Stimulated activated CD4-positive, alpha-beta T cell treated with anti-CD3 and anti-CD28 coated beads, TNF-alpha, amount 100 ng/mL, for 48 hours (primary cell): Measurements from ENCODE around the gene WDR55.
"Not testable (repeated sequence)": the region's sequence is repeated elsewhere in the genome, so short reads cannot be mapped to it uniquely, and the experiment has no call there.

Experiments used
- DNase-seq, 3 donors: peaks; one replicate each; pipeline ENCODE4 v3.0.0-alpha.2; 2020; ENCODE audit warnings: low read depth in 3 of 3

Gene WDR55

DNA sequence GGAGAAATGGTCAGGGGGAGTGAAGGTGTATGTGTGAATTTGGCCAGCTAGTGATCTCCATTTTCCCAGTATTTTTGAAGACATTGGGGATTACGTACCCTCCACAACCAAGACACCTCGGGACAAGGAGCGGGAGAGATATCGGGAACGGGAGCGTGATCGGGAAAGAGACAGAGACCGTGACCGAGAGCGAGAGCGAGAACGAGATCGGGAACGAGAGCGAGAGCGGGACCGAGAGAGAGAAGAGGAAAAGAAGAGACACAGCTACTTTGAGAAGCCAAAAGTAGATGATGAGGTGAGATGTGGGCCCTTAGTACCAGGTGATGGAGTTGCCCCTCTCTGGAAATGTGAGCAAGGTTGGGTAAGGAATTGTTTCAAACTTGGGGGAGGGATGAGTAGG, 5.8 kb upstream of the WDR55 start:
- no peak for DNase-seq

DNA sequence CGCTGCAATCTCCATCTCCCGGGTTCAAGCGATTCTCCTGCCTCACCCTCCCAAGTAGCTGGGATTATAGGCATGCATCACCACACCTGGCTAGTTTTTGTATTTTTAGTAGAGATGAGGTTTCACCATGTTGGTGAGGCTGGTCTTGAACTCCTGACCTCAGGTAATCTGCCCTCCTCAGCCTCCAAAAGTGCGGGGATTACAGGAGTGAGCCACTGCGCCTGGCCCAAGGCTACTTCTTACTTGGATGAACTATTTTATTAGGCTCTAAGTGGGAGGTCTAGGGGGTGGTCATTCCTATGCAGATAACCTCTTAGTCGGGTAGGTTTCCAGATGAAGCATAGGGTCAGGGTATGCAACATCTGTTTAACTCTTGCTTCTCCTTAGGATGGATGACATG, 4.3 kb upstream of the WDR55 start:
- not testable (repeated sequence) for DNase-seq

DNA sequence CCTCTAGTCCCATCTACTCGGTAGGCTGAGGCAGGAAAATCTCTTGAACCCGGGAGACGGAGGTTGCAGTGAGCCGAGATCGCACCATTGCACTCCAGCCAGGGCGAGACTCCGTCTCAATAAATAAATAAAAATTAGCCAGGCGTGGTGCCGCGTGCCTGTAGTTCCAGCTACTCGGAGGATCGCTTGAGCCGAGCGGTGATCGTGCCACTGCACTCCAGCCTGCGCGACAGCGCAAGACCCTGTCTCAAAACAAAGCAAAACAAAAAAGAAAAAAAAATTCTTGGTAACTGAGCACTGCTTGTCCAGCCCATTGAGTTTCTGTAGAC, 710 bp upstream of the WDR55 start:
- DNase-seq: no peak

DNA sequence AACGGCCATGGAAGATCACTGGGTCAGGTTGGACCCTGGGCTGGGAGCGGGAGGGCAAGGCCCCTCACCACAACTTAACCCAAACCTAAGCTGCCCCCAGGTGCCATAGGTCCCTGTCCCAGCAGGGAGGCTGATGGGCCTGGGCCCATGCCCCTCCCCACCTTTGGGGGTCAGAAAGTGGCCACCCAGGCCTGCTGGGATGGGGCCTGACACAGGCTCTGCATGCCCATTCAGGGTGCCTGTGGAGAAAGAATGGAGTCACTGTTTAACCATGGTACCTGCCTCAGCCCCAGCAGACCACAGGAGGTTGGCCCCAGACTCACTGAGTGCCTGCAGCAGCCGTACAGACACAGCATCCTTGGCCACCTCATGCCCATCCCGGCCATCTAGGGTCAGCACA, 6.3 kb downstream of the WDR55 start:
- DNase-seq: not testable (repeated sequence)

DNA sequence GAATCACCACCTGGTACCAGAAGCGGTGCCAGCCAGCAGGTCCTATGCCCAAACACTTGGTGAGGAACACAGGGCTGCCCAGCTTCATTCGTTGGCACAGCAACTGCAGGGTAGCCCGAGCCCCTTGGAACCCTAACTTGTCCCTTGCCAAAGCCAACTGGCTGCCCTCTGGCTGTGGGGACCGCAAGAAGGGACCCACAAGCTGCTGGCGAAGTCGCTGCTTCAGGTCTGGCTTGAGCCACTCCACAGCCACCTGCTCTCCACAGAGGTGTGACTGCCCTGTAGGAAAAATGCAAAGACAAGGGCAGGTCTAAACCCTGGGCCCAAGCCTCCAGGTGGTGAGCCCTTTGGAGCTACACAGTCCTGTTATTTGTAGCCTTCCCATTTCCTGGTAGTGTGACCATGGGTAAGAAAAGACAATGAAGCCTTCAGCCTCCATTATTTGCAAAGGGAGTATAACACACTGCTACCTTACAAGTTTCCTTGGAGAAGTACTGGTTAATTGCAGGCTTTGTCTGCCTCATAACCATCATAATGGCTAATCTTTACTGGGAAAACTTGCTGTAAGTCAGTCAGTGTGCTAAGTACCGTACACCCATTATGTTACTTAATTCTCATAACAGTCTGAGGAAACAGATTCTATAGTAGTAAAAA, 6.9 kb downstream of the WDR55 start:
- no peak for DNase-seq

DNA sequence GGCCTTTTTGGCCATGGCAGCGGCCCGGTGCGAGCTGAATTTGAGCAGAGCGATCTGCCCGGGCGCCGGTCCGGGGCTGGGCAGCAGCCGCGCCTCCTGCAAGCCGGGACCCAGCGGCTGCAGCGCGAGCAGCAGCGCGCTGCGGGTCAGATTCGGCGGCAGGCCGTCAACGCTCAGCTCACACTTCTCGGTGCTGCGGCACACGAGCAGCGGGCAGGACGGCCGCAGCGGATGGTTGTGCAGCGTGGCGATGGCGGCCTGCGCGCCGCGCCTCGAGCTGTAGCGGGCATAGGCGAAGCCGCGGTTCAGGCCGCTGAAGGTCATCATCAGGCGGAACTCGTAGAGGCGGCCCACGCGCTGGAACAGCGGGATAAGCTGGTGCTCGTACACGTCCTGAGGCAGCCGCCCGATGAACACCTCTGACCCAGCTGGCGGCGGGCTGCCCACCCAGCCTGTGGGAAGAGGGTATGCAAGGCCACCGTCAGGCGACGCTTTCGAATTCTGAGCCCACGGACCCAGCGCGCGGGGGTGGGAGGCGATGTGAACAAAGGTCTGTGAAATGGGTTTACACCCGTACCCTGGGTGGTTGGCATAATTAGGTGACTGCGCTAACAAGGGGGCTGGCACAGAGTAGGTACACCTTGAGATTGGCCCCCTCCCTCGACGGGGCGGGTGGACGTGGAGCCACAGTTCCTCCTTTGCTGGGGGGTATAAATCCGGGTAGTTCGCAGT, 7.9 kb downstream of the WDR55 start:
- no peak for DNase-seq

DNA sequence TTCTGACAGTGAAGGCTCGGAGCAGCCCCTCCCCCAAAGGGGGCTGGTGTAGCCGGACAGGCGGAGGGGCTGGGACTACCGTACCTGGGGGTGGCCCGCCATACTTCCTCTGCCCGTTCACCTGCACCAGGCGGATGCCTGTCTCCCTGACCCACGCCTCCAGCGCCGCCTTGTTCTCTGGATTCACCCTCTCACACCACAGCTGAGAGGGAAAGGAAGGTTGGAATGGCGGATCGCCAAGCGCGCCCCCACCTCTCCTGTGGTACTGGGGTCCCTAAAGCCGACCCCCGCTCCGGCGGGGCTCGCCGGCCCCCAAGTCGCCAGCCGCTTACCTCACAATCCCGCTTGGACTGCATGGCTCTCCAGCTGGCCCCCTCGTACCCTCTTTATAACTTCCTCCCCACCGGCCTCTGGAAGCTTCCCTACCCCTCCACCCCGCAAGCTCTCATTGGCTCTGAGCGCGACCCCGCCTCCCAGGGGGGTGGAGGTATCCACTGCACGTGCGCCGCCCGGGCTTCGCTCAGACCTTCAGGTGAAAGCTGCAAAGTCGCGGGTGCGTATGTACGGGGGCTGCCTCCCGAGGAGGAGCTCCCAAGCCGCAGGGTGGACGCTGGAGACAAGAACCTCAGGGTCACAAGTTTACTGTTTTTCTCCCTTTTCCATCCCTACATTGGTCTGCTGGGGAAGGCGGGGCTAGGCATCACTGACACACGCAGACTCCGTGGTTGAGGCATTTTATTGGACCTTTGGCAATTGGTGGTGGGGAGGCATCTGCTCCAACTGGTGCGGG, 8.7 kb downstream of the WDR55 start, which contains the start of gene DND1:
Gene DND1 (minus strand): TSS at position 390 of the 790 bp plus-strand sequence. CDS start 34 bp downstream, at position 356.
- DNase-seq: no peak

DNA sequence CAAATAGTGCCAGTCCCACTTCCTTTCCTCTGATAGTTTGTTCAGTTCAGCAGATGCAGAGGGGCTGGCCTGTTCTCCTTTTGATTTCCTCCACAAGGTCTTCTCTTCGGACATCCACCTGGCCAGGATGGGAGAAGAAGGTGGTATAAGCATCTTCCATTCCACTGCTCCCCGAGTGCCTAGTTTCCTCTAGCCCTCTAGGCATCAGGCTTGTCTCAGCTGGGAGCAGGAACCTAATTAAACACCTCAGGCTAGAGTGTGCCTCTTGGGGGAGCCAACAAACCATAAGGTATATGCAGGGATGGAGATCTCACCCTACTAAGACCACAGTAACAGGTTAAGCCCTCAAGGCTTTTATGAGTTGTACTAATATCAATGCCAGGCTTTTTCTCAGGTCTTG, 9.5 kb downstream of the WDR55 start:
- no peak for DNase-seq

DNA sequence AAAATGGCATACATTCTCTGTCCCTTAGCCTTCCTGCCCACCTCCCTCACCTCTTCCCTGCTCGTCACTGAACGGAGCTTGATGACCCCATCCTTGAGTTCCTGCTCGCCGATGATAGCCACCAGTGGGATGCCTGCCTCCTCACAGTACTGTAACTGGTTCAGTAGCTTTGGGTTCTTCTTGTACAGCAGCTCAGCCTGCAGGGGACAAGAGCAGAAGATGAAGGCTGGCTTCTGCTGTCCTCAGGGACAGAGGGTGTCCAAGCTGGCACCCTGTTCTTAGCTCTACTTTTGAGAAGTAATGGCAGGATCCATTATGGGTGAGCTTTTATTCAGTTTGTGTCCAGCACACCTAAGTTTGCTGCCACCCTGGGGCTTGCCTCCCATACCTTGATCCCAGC, 9.9 kb downstream of the WDR55 start:
- no peak for DNase-seq

DNA sequence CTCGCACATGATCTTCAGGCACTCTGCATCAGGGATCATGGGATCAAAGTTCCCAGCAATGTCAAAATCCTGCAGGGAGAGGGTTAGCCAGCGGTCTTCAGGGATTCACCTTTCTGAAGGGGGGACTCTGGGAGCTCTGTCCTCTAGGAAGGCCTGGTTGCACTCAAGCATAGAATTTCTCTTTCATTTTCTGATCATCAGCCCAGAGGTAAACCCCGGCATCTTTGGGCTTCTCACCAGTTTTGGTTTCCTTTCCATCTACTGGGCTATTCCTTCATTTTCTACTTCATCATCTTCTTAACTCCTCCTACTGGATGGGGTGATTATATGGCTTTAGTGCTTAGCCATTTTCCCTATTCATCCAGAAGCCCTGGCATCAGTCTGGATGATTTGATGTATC, 13.2 kb downstream of the WDR55 start:
- DNase-seq: no peak

DNA sequence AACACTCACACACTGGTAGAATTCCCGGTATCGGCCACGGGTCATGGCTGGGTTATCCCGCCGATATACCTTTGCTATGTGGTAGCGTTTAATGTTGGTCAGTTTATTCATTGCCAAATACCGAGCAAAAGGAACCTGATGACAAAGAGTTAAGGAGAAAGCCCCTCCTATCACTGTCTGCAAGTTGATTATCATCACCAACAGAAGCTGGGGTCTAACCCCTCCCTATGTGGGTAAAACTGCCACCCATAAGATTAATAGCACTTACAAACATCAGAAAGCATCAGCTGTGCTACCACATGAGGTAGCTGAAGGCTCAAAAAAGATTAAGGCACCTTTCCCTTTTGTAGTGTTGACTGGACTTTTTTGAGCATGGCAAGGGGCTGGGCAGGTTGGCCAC, 14.3 kb downstream of the WDR55 start:
- DNase-seq: no peak

DNA sequence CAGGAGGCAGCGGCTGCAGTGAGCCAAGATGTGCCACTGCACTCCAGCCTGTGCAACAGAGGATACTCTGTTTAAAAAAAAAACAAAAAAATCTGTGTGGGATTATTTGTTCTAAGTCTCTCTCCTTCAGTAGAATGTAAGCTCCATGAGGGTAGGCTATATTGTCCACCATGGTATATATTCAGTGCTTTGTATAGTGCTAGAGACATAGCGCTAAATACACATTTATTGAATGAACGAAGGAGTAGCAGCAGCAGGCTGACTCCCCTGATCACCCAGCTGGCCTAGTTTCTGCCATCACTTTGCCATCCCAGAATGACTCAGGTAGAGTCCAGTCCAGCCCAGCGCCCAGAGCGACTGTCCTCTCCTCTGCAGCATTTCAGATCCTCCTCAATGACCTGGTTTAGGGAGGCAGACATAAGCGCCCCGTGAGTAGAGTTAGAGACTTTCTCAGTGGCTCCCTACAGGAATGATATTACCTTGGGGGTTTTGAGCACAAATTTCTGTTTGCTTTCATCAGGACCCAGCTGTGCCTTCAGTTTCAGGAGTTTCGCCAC, 25.8 kb downstream of the WDR55 start:
- DNase-seq: no peak

DNA sequence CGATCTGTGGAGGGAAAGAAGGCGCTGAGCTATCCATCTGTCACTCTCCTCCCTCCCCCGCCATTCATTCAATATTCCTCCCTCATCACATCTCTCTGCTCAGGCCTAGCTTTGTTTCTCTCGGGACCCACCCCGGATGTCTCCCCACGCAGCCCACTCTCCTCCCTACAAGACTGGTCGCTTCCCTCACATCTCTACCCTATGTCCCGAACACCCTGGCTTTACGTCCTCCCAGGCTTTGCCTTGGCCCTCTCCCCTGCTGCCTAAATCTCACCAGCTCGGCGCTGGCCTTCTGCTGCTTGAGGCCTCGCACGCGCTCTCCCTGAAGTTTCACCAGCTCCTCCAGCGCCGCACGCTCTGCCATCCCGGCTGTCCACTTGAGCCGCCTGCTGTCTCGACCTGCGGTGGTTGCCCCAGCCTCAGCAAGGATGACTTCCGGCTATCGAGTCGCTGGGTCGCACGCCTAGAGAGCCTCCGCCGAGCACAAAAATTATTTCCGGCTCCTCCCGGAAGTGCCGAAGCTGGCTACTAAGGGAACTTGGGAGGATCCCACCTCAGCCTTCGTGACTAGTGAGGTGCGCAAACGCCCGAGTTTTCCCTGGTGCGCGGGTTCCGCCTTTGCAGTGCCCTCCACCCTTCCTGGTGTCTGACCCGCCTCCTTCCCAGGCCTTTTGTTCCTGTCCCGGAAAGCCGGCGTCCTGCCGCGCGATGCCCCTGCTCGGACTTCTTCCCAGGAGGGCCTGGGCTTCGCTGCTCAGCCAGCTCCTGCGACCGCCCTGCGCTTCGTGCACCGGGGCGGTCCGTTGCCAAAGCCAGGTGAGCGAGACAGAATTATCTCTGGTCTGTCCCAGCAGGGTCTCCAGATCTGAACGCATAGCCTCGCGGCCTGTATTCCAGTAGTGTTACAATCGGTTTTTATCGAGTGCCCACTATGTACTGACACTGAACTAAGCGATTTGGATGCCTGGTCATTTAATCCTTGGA, 26.5 kb downstream of the WDR55 start, which contains the start of the genes HARS1 and HARS2:
Gene HARS1 (minus strand): TSS at position 430 of the 984 bp plus-strand sequence. CDS start 66 bp downstream, at position 364.
Gene HARS2 (plus strand): TSS at position 515 of the 984 bp plus-strand sequence. CDS start 194 bp downstream, at position 709.
- peak; percentile 75 to 85 (median 77) for DNase-seq

DNA sequence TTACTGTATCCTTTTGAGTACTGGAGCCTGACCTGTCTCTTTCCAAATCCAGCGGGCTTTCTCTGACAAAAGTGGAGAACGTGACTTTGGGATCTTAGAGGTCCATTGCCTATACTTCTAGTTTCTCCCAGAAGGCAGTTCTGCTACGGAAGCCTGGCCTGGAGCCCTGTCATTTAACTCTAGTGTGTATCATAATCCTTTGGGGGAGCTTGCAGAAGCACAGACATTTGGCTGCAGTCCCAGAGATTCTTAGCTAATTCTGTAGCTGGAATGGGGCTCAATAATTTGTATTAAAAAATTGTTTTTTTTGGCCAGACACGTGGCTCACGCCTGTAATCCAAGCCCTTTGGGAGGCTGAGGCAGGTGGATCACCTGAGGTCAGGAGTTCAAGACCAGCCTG, 29.6 kb downstream of the WDR55 start:
- no peak for DNase-seq

DNA sequence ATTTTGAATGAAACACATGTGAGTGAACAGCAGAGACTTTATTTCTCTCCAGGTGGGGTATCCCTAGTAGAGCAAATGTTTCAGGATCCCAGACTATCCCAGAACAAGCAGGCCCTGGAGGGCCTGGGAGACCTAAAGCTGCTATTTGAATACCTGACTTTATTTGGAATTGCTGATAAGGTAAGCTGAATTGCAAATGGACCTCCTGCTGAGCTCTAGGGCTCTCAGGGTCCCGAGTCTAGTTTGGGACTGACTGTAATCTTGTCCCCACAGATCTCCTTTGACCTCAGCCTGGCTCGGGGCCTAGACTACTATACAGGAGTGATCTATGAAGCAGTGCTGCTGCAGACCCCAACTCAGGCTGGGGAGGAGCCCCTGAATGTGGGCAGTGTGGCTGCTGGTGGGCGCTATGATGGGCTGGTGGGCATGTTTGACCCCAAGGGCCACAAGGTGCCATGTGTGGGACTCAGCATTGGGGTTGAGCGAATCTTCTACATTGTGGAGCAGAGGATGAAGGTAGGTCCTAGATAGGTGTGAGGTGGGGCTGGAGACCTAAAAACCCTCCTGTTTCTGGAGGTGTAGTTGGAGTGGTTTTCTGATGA, 32.3 kb downstream of the WDR55 start:
- DNase-seq: no peak

DNA sequence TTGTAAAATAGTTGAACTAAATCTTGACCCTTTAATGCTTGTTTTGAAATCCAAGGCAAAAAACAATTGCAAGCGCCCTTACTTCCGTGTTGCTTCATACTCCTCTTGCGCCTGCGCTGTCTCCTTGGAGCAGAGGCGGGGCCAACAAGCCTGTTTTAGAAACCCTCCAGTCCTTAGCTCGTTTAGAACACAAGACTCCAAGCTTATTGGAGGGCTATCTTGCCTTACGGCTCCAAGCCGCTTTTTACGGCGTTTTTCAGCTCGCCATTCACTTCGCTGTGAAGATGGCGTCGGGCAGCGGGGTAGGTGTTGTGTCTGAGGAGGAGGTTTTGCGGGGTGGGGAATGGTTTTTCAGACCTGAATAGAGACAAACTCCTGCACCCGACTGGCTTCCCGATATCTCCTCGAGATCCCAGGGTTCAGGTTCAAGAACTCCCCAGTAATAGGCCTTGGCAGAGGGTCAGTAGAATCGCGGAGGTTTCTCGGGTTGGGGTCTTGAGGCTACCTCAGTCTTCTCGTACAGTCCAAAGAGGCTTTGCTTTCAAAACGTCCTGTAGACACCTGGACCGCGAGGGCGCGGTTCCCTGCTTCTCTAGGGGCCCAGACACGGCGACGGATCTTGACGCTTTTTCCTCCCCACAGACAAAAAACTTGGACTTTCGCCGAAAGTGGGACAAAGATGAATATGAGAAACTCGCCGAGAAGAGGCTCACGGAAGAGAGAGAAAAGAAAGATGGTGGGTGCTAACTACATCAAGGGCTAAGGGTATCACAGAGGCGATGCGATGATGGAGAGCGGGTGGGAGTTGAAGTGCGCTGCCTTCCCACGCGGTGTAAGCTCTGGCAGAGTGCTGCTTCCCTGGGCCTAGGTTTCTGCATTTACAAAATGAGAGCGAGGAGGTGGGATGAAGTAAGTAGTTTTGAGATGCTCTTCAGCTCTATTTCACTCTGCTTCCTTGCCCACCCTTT, 35.8 kb downstream of the WDR55 start, which contains the start of gene ZMAT2:
Gene ZMAT2 (plus strand): TSS at position 271 of the 968 bp plus-strand sequence. CDS start 14 bp downstream, at position 285.
- DNase-seq: peak; percentile 79 to 90 (median 81)

DNA sequence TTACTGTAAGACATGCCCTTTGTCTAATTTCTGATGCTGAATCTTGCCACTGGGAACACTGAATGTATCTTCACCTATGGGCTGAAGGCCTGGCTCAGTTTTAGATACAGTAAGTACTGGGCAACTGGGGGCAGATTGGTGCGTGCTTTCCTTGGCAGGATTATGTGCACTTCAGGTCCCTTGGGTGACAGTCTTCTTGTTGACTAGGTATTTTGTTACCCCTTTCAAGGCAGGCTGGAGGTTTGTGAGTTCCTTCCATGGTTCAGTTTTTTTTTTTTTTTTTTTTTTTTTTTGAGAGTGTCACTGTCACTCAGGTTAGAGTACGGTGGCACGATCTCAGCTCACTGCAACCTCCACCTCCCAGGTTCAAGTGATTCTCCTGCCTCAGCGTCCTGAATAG, 43.1 kb downstream of the WDR55 start:
- no peak for DNase-seq

DNA sequence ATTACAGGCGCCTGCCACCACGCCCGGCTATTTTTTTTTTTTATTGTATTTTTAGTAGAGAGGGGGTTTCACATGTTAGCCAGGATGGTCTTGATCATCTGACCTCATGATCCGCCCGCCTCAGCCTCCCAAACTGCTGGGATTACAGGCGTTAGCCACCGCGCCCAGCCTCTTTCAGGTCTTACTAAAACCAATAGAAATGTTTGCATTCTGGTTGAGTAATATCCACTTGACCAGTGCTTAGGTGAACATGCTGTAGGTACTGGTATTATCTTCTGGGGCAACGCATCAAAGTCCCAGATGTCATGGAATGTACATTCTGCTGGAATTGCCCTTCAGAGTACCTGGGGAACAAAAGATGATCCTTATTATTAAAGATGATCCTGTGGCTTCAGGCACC, 44.1 kb downstream of the WDR55 start:
- not testable (repeated sequence) for DNase-seq

DNA sequence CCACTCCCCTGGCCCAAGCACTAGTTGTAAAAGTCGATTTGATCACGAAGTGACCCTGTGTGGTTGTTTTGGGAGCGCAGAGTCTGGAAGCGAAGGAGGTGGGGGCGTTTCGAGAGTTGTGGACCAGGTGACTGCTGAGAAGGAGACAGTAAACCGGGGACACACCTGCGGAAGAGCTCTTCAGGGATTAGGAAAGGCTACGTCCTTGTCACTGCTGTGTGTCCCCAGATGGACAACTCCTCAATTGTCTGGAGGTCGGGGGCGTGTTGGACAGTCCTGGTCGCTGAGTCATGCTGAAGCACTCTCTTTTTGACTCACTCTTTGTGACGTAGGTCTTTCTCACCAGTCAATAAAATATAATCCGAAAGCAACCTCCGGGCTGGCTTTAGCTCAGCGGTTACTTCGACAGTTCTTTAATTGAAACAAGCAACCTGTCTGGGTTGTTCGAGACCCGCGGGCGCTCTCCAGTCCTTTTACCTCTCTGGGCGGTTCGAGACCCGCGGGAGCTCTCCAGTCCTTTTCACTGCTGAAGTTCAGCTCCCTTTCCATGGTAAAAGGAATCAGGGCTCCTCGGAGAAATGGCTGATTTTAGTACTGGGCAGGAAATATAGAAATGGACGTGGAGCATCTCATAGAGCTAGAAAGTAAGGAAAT, 46.3 kb downstream of the WDR55 start:
- peak; percentile 74 to 86 (median 80) for DNase-seq
